Liver (tissue), 9 donors: Measurements from ENCODE around the gene ACSS1. TPM values are rescaled to one million over a fixed set of nuclear protein-coding genes. Genes with fewer than 3 reads are reported as not detected.

Experiments
- DNase-seq: peaks from one replicate; pipeline ENCODE4 v3.0.0-alpha.2; 2017; ENCODE audit warnings: low spot score
- H3K27ac ChIP-seq, 2 donors: one replicate each; pipeline ENCODE4 v1.7.0; 2013; ENCODE audit warnings: inconsistent platforms in 2 of 2, low read length in 2 of 2, control low read depth in 1 of 2, low read depth in 1 of 2, mild to moderate bottlenecking in 1 of 2
- H3K27me3 ChIP-seq, 4 donors: one replicate each; pipeline versions ENCODE4 v1.6.1 to v1.7.0; 2013; ENCODE audit warnings: low read length in 3 of 4, inconsistent platforms in 1 of 4, mild to moderate bottlenecking in 1 of 4, moderate library complexity in 1 of 4; ENCODE audit not compliant: control insufficient read depth in 4 of 4, insufficient read depth in 4 of 4
- H3K36me3 ChIP-seq, 4 donors: one replicate each; pipeline versions ENCODE4 v1.6.1 to v1.7.0; 2013; ENCODE audit warnings: low read length in 3 of 4, mild to moderate bottlenecking in 3 of 4, low read depth in 1 of 4, moderate library complexity in 1 of 4; ENCODE audit not compliant: control insufficient read depth in 4 of 4, insufficient read depth in 3 of 4
- H3K4me1 ChIP-seq, 4 donors: one replicate each; pipeline versions ENCODE4 v1.6.1 to v1.7.0; 2013; ENCODE audit warnings: low read length in 3 of 4, mild to moderate bottlenecking in 3 of 4, moderate library complexity in 1 of 4; ENCODE audit not compliant: control insufficient read depth in 4 of 4, insufficient read depth in 4 of 4
- H3K4me3 ChIP-seq, 3 donors: one replicate each; pipeline versions ENCODE4 v1.6.1 to v1.7.0; 2013; ENCODE audit warnings: low read length in 3 of 3, control low read depth in 1 of 3, low read depth in 1 of 3, mild to moderate bottlenecking in 1 of 3
- H3K9ac ChIP-seq, 2 donors: one replicate each; pipeline ENCODE4 v1.7.0; 2013; ENCODE audit warnings: low read length in 2 of 2, mild to moderate bottlenecking in 2 of 2, moderate library complexity in 2 of 2, control low read depth in 1 of 2, low read depth in 1 of 2
- H3K9me3 ChIP-seq, 4 donors: one replicate each; pipeline versions ENCODE4 v1.6.1 to v1.7.0; 2013; ENCODE audit warnings: low read length in 3 of 4; ENCODE audit not compliant: control insufficient read depth in 4 of 4
- EGR1 ChIP-seq, 2 donors: IDR thresholded peaks; 2 replicates each; pipeline ENCODE4 v1.6.1; 2016 to 2018; ENCODE audit warnings: antibody characterized with exemption in 2 of 2, low read depth in 2 of 2
- FOXA2 ChIP-seq: IDR thresholded peaks from 2 replicates; pipeline ENCODE4 v1.6.1; 2016; ENCODE audit warnings: antibody characterized with exemption
- HNF4A ChIP-seq, 2 donors: conservative IDR thresholded peaks; 2 replicates each; pipeline ENCODE4 v1.6.1; 2016; ENCODE audit warnings: antibody characterized with exemption in 2 of 2, mild to moderate bottlenecking in 2 of 2
- HNF4G ChIP-seq: IDR thresholded peaks from 2 replicates; pipeline ENCODE4 v1.6.1; 2016; ENCODE audit warnings: antibody characterized with exemption
- JUND ChIP-seq, 2 donors: IDR thresholded peaks; 2 replicates each; pipeline ENCODE4 v1.6.1; 2016; ENCODE audit warnings: antibody characterized with exemption in 2 of 2
- RXRA ChIP-seq, 2 donors: IDR thresholded peaks; 2 replicates each; pipeline ENCODE4 v1.6.1; 2017 to 2018; ENCODE audit warnings: antibody characterized with exemption in 2 of 2, mild to moderate bottlenecking in 1 of 2
- SP1 ChIP-seq: IDR thresholded peaks from 2 replicates; pipeline ENCODE4 v1.6.1; 2018; ENCODE audit warnings: antibody characterized with exemption, mild to moderate bottlenecking
- TAF1 ChIP-seq: conservative IDR thresholded peaks from 2 replicates; pipeline ENCODE4 v1.6.1; 2016; ENCODE audit warnings: antibody characterized with exemption, mild to moderate bottlenecking
- WGBS: extraction: QIAGEN DNeasy Blood & Tissue Kit; methylation state at CpG from one replicate; pipeline ENCODE4 v1.1.7; 2013; 5-methylcytosine and 5-hydroxymethylcytosine counted together
- polyA plus RNA-seq, 2 donors: library from polyadenylated mRNA; stranded (reverse) in 1 of 2; unstranded in 1 of 2; fragments of 200-250 nt in 1 of 2; fragments of >200 nt in 1 of 2; fragmentation: Nextera tagmentation in 1 of 2; extraction: Ambion mirVana in 1 of 2; gene quantifications; one replicate each; pipeline versions ENCODE4 v1.2.1 to v1.2.3, GENCODE V29; 2013 to 2015
- total RNA-seq, 2 donors: library from RNA; depleted of rRNA; stranded (reverse); fragments of >200 nt; gene quantifications; one replicate each; pipeline ENCODE4 v1.2.3, GENCODE V29; 2014
- TF ChIP-seq, protein P1 (sequence below): IDR thresholded peaks from 2 replicates; pipeline ENCODE4 v1.6.1; 2016; ENCODE audit warnings: antibody characterized with exemption
- TF ChIP-seq, protein P2 (sequence below): IDR thresholded peaks from 2 replicates; pipeline ENCODE4 v1.6.1; 2016; ENCODE audit warnings: antibody characterized with exemption
- TF ChIP-seq, protein P3 (sequence below): fragments of 150-350 bp; IDR thresholded peaks from 2 replicates; pipeline ENCODE4 v1.5.1; 2017; ENCODE audit warnings: improper control_type of control experiment, low read depth, low read length; ENCODE audit not compliant: missing input control
- TF ChIP-seq, protein P4 (sequence below): IDR thresholded peaks from 2 replicates; pipeline ENCODE4 v1.6.1; 2016; ENCODE audit warnings: antibody characterized with exemption, mild to moderate bottlenecking
- TF ChIP-seq, protein P5 (sequence below): IDR thresholded peaks from 2 replicates; pipeline ENCODE4 v1.6.1; 2016; ENCODE audit warnings: antibody characterized with exemption
- donor health status: healthy.
- donor health status: healthy.
- donor health status: healthy.
- donor health status: healthy.
- donor health status: healthy.

The ACSS1 gene
- total and polyA plus RNA-seq, 4 donors: 5.3 to 87.5 (median 22.1) TPM

DNA sequence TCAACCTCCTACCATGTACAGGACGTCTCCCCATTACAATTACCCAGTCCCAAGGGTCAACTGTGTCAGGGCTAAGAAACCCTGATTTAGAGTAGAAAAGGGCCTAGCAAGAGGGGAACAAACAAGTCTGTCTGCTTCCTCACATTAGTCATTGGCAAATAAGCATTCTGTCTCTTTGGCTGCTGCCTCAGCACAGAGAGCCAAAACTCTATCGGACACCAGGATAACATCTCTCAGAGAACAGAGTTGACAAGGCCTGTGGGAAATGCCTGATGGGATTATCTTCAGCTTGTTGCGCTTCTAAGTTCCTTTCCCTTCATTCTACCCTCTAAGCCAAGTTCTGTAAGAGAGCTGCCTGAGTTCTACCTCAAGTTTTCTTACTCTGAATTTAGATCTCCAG is 43.0 kb upstream of the ACSS1 start:
- 71% methylated on average over 3 of the region's 3 CpGs for WGBS
- H3K9ac ChIP-seq: no peak overlapping the region
- no peak for DNase-seq
- no peak overlapping the region for H3K27ac ChIP-seq
- TF ChIP-seq SP1 (no peak), JUND (IDR thresholded peaks at IDR 0.05) (no peak), HNF4A (conservative IDR thresholded peaks at IDR 0.05) (no peak), HNF4G (no peak), RXRA (IDR thresholded peaks at IDR 0.05) (no peak), FOXA2 (no peak), TAF1 (no peak), EGR1 (IDR thresholded peaks at IDR 0.05; ENCODE audit: low read depth in 2 of 2) (no peak)
- TF ChIP-seq, protein P1, sequence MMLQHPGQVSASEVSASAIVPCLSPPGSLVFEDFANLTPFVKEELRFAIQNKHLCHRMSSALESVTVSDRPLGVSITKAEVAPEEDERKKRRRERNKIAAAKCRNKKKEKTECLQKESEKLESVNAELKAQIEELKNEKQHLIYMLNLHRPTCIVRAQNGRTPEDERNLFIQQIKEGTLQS: no peak
- TF ChIP-seq, protein P2, sequence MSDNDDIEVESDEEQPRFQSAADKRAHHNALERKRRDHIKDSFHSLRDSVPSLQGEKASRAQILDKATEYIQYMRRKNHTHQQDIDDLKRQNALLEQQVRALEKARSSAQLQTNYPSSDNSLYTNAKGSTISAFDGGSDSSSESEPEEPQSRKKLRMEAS: no peak
- TF ChIP-seq, protein P3, sequence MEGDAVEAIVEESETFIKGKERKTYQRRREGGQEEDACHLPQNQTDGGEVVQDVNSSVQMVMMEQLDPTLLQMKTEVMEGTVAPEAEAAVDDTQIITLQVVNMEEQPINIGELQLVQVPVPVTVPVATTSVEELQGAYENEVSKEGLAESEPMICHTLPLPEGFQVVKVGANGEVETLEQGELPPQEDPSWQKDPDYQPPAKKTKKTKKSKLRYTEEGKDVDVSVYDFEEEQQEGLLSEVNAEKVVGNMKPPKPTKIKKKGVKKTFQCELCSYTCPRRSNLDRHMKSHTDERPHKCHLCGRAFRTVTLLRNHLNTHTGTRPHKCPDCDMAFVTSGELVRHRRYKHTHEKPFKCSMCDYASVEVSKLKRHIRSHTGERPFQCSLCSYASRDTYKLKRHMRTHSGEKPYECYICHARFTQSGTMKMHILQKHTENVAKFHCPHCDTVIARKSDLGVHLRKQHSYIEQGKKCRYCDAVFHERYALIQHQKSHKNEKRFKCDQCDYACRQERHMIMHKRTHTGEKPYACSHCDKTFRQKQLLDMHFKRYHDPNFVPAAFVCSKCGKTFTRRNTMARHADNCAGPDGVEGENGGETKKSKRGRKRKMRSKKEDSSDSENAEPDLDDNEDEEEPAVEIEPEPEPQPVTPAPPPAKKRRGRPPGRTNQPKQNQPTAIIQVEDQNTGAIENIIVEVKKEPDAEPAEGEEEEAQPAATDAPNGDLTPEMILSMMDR: no peak
- TF ChIP-seq, protein P4, sequence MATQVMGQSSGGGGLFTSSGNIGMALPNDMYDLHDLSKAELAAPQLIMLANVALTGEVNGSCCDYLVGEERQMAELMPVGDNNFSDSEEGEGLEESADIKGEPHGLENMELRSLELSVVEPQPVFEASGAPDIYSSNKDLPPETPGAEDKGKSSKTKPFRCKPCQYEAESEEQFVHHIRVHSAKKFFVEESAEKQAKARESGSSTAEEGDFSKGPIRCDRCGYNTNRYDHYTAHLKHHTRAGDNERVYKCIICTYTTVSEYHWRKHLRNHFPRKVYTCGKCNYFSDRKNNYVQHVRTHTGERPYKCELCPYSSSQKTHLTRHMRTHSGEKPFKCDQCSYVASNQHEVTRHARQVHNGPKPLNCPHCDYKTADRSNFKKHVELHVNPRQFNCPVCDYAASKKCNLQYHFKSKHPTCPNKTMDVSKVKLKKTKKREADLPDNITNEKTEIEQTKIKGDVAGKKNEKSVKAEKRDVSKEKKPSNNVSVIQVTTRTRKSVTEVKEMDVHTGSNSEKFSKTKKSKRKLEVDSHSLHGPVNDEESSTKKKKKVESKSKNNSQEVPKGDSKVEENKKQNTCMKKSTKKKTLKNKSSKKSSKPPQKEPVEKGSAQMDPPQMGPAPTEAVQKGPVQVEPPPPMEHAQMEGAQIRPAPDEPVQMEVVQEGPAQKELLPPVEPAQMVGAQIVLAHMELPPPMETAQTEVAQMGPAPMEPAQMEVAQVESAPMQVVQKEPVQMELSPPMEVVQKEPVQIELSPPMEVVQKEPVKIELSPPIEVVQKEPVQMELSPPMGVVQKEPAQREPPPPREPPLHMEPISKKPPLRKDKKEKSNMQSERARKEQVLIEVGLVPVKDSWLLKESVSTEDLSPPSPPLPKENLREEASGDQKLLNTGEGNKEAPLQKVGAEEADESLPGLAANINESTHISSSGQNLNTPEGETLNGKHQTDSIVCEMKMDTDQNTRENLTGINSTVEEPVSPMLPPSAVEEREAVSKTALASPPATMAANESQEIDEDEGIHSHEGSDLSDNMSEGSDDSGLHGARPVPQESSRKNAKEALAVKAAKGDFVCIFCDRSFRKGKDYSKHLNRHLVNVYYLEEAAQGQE: no peak
- H3K4me1 ChIP-seq: no peaks in the 10 kb centered on the region
- peaks cover 0 to 2% (median 0%) of the 10 kb centered on the region in 4 donors for H3K27me3 ChIP-seq
- H3K4me3 ChIP-seq: no peak overlapping the region
- H3K9me3 ChIP-seq: no peaks in the 10 kb centered on the region
- H3K36me3 ChIP-seq: no peaks in the 10 kb centered on the region

DNA sequence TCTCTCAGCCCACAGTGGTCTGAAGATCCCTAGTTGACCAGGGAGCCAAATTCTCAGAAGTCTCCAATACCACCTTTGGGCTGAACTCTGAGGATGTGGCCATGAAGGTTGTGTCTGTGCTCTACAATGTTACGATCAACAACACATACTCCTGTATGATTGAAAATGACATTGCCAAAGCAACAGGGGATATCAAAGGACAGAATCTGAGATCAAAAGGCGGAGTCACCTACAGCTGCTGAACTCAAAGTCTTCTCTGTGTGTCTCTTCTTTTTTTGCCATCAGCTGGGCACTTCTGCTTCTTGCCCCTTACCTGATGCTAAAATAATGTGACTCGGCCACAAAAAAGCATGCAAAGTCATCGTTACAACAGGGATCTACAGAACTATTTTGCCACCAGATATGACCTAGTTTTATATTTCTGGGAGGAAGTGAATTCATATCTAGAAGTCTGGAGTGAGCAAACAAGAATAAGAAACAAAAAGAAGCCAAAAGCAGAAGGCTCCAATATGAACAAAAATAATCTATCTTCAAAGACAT is 41.7 kb upstream of the ACSS1 start:
- Histone ChIP-seq H3K27ac (no peak overlapping the region), H3K27me3 (peaks cover 0 to under 1% (median 0%) of the 10 kb centered on the region in 4 donors), H3K4me1 (no peaks in the 10 kb centered on the region), H3K36me3 (no peaks in the 10 kb centered on the region), H3K9me3 (no peaks in the 10 kb centered on the region), H3K4me3 (no peak overlapping the region), H3K9ac (no peak overlapping the region)
- no peak for DNase-seq
- TF ChIP-seq, protein P5, sequence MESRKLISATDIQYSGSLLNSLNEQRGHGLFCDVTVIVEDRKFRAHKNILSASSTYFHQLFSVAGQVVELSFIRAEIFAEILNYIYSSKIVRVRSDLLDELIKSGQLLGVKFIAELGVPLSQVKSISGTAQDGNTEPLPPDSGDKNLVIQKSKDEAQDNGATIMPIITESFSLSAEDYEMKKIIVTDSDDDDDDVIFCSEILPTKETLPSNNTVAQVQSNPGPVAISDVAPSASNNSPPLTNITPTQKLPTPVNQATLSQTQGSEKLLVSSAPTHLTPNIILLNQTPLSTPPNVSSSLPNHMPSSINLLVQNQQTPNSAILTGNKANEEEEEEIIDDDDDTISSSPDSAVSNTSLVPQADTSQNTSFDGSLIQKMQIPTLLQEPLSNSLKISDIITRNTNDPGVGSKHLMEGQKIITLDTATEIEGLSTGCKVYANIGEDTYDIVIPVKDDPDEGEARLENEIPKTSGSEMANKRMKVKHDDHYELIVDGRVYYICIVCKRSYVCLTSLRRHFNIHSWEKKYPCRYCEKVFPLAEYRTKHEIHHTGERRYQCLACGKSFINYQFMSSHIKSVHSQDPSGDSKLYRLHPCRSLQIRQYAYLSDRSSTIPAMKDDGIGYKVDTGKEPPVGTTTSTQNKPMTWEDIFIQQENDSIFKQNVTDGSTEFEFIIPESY: no peak
- TF ChIP-seq EGR1 (IDR thresholded peaks at IDR 0.05; ENCODE audit: low read depth in 2 of 2): no peak
- TF ChIP-seq SP1: no peak
- TF ChIP-seq FOXA2: no peak
- TF ChIP-seq, protein P1: no peak
- TF ChIP-seq, protein P4: no peak
- WGBS: 71% methylated on average over 4 of the region's 4 CpGs
